Measurements from ENCODE around the gene ABR.

DNA sequence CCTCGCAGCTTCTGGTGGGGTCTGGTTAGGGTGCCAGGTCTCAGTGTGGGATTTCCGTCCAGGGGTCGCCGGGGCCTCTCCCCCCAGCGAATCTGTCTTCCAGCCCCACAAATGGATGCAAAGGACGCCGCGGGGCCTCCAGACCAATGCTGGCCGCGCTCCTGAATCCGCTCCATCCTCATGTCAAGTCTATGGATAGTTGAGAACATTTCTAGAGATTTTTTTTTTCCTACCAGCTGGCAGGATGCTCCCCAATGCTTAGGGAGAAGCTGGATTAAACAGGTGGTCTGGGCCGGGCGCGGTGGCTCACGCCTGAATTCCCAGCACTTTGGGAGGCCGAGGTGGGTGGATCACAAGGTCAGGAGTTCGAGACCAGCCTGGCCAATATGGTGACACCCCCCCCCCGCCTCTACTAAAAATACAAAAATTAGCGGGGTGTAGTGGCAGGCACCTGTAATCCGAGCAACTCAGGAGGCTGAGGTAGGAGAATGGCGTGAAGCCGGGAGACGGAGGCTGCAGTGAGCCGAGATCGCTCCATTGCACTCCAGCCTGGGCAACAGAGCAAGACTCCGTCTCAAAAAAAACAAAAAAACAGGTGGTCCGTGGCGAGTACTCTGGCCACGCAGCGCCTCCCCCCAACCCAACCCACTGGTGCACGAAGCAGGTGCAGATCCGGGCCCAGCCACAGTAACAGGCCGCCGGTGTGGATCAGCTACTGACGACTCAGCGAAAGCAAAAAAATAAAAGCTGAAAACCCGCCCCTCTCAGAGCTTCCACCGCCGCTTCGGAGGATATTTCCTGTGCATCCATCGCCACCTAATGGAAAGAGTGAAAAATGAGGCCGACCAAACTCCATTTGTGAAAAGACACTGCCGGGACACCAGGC is 199.1 kb downstream of the ABR start:
- TF ChIP-seq CTCF (IDR thresholded peaks at IDR 0.05) (peak; percentile 66 to 72 (median 69)), POLR2A (IDR thresholded peaks at IDR 0.05) (no peak)

All from right lobe of liver (tissue), 4 donors.